DND-41 (cell line): ENCODE measurements around the gene FHL3.

ENCODE experiments used
- EZH2 ChIP-seq: IDR thresholded peaks from 3 replicates; pipeline ENCODE4 v1.6.1; 2012; ENCODE audit warnings: borderline replicate concordance, low read depth, mild to moderate bottlenecking, moderate library complexity, low read length, inconsistent platforms; ENCODE audit not compliant: severe bottlenecking
- TF ChIP-seq, protein P1 (sequence below): IDR thresholded peaks from 2 replicates; pipeline ENCODE4 v1.5.1; 2012; ENCODE audit warnings: borderline replicate concordance, low read length, moderate library complexity, mild to moderate bottlenecking; ENCODE audit not compliant: poor library complexity, severe bottlenecking; ENCODE audit errors: extremely low read depth

DNA sequence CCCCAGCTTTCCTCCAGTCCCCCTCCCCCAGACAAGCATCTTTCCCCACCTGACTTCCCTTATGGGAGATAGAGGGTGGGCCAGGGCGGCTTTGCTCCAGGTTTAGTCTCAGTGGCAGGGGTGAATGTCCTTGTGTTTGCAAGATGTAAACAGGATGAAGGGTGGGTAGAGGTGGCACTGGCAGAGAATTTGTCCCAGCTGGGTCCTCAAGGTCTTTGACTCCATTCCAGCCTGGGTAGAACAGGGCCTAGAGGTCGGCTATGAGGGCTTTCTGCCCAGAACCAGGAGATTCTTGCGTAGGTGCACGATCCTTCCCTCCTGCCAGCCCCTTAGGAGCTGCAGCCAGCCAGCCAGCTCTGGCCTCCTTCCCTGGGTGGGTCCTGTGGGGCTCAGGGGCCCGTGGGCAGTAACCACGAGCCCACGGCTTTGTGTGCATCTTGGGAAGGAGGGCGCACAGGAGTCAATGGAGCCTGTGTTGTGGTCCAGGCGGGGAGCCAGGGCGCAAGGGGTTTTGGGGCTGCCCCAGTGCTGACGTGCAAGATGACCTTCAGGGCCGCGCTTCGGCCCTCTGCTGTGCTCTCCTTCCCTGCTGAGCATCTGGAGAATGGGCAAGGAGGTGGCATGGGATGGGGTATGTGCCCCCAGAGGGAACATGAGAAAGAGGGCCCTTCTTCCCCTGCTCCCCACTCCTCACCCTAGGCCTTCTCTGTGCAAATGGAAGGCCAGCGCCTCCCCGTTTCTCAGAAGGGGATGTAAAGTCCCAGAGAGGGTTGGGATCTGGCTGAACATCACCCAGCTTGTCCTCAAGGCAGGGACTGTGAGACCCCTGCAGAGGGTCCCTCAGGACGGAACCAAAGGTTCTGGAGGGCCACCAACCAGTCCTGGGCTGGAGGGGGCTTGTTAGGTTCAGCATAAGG, 25.5 kb upstream of the FHL3 start:
- TF ChIP-seq, protein P1, sequence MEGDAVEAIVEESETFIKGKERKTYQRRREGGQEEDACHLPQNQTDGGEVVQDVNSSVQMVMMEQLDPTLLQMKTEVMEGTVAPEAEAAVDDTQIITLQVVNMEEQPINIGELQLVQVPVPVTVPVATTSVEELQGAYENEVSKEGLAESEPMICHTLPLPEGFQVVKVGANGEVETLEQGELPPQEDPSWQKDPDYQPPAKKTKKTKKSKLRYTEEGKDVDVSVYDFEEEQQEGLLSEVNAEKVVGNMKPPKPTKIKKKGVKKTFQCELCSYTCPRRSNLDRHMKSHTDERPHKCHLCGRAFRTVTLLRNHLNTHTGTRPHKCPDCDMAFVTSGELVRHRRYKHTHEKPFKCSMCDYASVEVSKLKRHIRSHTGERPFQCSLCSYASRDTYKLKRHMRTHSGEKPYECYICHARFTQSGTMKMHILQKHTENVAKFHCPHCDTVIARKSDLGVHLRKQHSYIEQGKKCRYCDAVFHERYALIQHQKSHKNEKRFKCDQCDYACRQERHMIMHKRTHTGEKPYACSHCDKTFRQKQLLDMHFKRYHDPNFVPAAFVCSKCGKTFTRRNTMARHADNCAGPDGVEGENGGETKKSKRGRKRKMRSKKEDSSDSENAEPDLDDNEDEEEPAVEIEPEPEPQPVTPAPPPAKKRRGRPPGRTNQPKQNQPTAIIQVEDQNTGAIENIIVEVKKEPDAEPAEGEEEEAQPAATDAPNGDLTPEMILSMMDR: no peak
- no peak for TF ChIP-seq EZH2
